SK-N-SH treated with all-trans-retinoic acid at 6 μM for 48 hours (cell line): Measurements from ENCODE around the gene LRRC17.

Source experiments
- BACH2 ChIP-seq: fragments of 250-450 bp; sonication (Bioruptor Pico); IDR thresholded peaks from 2 replicates; pipeline ENCODE4 v1.9.0; 2021; ENCODE audit warnings: mild to moderate bottlenecking, borderline replicate concordance
- CREB5 ChIP-seq: fragments of 250-450 bp; sonication (Bioruptor Pico); IDR thresholded peaks from 2 replicates; pipeline ENCODE4 v1.5.1; 2020; ENCODE audit warnings: low read depth, mild to moderate bottlenecking, moderate library complexity
- ESRRG ChIP-seq: fragments of 250-450 bp; sonication (Bioruptor Pico); IDR thresholded peaks from 2 replicates; pipeline ENCODE4 v1.6.1; 2021; ENCODE audit warnings: mild to moderate bottlenecking
- ISL1 ChIP-seq: fragments of 250-450 bp; sonication (Bioruptor Pico); IDR thresholded peaks from 2 replicates; pipeline ENCODE4 v2.1.2; 2022; ENCODE audit warnings: mild to moderate bottlenecking, moderate library complexity
- RARB ChIP-seq: fragments of 250-450 bp; sonication (Bioruptor Pico); IDR thresholded peaks from 2 replicates; pipeline ENCODE4 v1.8.0; 2021; ENCODE audit warnings: mild to moderate bottlenecking, moderate library complexity
- SNAI2 ChIP-seq: fragments of 250-450 bp; sonication (Bioruptor Pico); IDR thresholded peaks from 2 replicates; pipeline ENCODE4 v1.5.0; 2020; ENCODE audit warnings: mild to moderate bottlenecking, moderate library complexity
- TOX ChIP-seq: fragments of 250-450 bp; sonication (Bioruptor Pico); IDR thresholded peaks from 2 replicates; pipeline ENCODE4 v1.8.0; 2021; ENCODE audit warnings: mild to moderate bottlenecking, moderate library complexity, borderline replicate concordance
- TSHZ2 ChIP-seq: fragments of 250-450 bp; sonication (Bioruptor Pico); IDR thresholded peaks from 2 replicates; pipeline ENCODE4 v1.5.0; 2020; ENCODE audit warnings: mild to moderate bottlenecking, moderate library complexity
- ZC3H10 ChIP-seq: fragments of 250-450 bp; sonication (Bioruptor Pico); IDR thresholded peaks from 2 replicates; pipeline ENCODE4 v1.5.1; 2021; ENCODE audit warnings: mild to moderate bottlenecking, moderate library complexity
- ZFP30 ChIP-seq: fragments of 450-650 bp; formaldehyde crosslinking; IDR thresholded peaks from 2 replicates; pipeline ENCODE4 v1.5.0; 2022; ENCODE audit warnings: mild to moderate bottlenecking, moderate library complexity
- ZNF70 ChIP-seq: fragments of 450-650 bp; formaldehyde crosslinking; IDR thresholded peaks from 2 replicates; pipeline ENCODE4 v1.5.0; 2020; ENCODE audit warnings: mild to moderate bottlenecking, moderate library complexity
- TF ChIP-seq, protein P1 (sequence below): fragments of 250-450 bp; sonication (Bioruptor Pico); IDR thresholded peaks from 2 replicates; pipeline ENCODE4 v1.8.0; 2020; ENCODE audit warnings: mild to moderate bottlenecking, moderate library complexity, borderline replicate concordance

DNA sequence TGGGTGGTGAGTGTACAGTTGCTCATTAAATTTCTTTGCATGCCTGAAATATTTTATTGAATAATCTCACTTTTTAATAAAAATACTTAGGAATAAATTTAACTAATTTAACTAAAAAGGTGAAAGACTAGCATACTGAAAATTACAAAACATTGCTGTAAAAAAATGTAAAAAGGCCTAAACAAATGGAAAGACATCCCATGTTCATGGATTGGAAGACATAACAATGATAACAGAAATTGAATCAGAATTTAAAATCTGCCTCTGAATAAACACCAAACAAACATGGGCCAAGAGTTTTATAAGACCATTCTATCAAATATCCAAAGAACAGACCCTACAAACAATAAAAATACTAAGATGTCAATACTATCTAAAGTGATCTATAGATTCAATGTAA, 66.9 kb downstream of the LRRC17 start:
- TF ChIP-seq ZNF70 (CRISPR knock-in tag) (no peak), TSHZ2 (CRISPR knock-in tag) (no peak), BACH2 (CRISPR knock-in tag) (no peak), ESRRG (CRISPR knock-in tag) (no peak), ZC3H10 (no peak), RARB (CRISPR knock-in tag) (no peak), ZFP30 (no peak), TOX (CRISPR knock-in tag) (no peak), ISL1 (CRISPR knock-in tag) (no peak), SNAI2 (no peak), CREB5 (no peak)
- TF ChIP-seq, protein P1, sequence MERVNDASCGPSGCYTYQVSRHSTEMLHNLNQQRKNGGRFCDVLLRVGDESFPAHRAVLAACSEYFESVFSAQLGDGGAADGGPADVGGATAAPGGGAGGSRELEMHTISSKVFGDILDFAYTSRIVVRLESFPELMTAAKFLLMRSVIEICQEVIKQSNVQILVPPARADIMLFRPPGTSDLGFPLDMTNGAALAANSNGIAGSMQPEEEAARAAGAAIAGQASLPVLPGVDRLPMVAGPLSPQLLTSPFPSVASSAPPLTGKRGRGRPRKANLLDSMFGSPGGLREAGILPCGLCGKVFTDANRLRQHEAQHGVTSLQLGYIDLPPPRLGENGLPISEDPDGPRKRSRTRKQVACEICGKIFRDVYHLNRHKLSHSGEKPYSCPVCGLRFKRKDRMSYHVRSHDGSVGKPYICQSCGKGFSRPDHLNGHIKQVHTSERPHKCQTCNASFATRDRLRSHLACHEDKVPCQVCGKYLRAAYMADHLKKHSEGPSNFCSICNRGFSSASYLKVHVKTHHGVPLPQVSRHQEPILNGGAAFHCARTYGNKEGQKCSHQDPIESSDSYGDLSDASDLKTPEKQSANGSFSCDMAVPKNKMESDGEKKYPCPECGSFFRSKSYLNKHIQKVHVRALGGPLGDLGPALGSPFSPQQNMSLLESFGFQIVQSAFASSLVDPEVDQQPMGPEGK (CRISPR knock-in tag): no peak
